ENCODE results near the gene TSC2. TPM values are rescaled to one million over a fixed set of nuclear protein-coding genes. Genes with fewer than 3 reads are reported as not detected.

TSC2 gene
- total and polyA plus RNA-seq, 2 of the 13 experiments (the other 11 are each of a cell fraction or from before 2014, with no cell fraction given), result 19.6 to 40.4 TPM

DNA sequence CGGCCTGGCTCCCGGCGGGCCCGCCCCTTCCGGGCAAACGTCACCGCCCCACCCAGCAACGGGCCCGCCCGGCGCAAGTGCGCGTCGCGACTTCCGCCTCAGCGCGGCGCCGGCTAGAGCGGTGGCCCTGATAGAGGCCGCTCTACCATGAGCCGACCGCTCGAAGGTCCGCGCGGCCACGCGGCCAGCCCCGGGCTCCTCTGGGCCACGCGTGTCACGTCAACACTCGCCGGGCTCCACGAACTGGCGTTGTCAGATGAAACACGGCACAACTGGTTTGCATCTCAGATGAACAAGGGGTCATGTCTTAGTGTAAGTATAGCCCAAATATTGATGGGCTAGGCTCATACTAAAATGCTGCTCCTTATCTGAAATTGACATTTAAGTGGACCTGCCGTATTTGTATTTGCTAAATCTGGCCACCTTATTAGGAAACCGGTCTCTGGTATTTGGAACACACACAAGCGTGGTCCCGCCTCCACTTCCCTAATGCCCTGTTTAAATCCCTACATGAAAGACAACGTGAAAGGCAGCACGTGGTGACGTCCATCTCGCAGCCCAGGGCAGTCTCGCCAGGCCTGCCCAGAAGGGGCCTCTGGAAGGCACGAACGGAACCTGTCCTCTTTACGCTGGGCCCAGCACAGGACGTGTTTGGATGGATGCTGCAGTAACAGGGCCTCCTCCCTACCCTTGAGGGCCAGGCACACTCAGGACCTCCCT, 37.8 kb upstream of the TSC2 start, which contains the start of gene ZNF598 (continued):
- TF ChIP-seq SKI (IDR thresholded peaks at IDR 0.05; ENCODE audit: partially characterized antibody) (no peak), ZNF256 (CRISPR knock-in tag; conservative IDR thresholded peaks at IDR 0.05) (no peak), NR2F1 (CRISPR knock-in tag; IDR thresholded peaks at IDR 0.05) (no peak), KLF12 (CRISPR knock-in tag; IDR thresholded peaks at IDR 0.05; ENCODE audit: borderline replicate concordance) (peak; percentile 71; the same call in 1 of the 2 replicates), ZNF672 (CRISPR knock-in tag; IDR thresholded peaks at IDR 0.05) (no peak), HNF4G (IDR thresholded peaks at IDR 0.05; ENCODE audit: borderline replicate concordance, low read depth, low read length) (no peak), HNF4G (CRISPR knock-in tag; IDR thresholded peaks at IDR 0.05; ENCODE audit: borderline replicate concordance, low read depth) (no peak), CCDC6 (CRISPR knock-in tag; IDR thresholded peaks at IDR 0.05) (no peak), REL (CRISPR knock-in tag; conservative IDR thresholded peaks at IDR 0.05) (0 out of 2 replicates have a peak, but pooled peaks have one; percentile 52), CCAR2 (optimal IDR thresholded peaks at IDR 0.05; ENCODE audit: low read depth, low read length) (no peak), RBM22 (optimal IDR thresholded peaks at IDR 0.05; ENCODE audit: low read length) (peak; percentile 40), ZNF766 (CRISPR knock-in tag; IDR thresholded peaks at IDR 0.05; ENCODE audit: borderline replicate concordance) (no peak; the same call in 1 of the 2 replicates)
- TF ChIP-seq, protein P1, sequence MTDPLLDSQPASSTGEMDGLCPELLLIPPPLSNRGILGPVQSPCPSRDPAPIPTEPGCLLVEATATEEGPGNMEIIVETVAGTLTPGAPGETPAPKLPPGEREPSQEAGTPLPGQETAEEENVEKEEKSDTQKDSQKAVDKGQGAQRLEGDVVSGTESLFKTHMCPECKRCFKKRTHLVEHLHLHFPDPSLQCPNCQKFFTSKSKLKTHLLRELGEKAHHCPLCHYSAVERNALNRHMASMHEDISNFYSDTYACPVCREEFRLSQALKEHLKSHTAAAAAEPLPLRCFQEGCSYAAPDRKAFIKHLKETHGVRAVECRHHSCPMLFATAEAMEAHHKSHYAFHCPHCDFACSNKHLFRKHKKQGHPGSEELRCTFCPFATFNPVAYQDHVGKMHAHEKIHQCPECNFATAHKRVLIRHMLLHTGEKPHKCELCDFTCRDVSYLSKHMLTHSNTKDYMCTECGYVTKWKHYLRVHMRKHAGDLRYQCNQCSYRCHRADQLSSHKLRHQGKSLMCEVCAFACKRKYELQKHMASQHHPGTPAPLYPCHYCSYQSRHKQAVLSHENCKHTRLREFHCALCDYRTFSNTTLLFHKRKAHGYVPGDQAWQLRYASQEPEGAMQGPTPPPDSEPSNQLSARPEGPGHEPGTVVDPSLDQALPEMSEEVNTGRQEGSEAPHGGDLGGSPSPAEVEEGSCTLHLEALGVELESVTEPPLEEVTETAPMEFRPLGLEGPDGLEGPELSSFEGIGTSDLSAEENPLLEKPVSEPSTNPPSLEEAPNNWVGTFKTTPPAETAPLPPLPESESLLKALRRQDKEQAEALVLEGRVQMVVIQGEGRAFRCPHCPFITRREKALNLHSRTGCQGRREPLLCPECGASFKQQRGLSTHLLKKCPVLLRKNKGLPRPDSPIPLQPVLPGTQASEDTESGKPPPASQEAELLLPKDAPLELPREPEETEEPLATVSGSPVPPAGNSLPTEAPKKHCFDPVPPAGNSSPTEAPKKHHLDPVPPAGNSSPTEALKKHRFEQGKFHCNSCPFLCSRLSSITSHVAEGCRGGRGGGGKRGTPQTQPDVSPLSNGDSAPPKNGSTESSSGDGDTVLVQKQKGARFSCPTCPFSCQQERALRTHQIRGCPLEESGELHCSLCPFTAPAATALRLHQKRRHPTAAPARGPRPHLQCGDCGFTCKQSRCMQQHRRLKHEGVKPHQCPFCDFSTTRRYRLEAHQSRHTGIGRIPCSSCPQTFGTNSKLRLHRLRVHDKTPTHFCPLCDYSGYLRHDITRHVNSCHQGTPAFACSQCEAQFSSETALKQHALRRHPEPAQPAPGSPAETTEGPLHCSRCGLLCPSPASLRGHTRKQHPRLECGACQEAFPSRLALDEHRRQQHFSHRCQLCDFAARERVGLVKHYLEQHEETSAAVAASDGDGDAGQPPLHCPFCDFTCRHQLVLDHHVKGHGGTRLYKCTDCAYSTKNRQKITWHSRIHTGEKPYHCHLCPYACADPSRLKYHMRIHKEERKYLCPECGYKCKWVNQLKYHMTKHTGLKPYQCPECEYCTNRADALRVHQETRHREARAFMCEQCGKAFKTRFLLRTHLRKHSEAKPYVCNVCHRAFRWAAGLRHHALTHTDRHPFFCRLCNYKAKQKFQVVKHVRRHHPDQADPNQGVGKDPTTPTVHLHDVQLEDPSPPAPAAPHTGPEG (CRISPR knock-in tag; IDR thresholded peaks at IDR 0.05), result no peak
- TF ChIP-seq, protein P2, sequence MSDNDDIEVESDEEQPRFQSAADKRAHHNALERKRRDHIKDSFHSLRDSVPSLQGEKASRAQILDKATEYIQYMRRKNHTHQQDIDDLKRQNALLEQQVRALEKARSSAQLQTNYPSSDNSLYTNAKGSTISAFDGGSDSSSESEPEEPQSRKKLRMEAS (IDR thresholded peaks at IDR 0.05), result peak; percentile 92
- TF ChIP-seq, protein P3, sequence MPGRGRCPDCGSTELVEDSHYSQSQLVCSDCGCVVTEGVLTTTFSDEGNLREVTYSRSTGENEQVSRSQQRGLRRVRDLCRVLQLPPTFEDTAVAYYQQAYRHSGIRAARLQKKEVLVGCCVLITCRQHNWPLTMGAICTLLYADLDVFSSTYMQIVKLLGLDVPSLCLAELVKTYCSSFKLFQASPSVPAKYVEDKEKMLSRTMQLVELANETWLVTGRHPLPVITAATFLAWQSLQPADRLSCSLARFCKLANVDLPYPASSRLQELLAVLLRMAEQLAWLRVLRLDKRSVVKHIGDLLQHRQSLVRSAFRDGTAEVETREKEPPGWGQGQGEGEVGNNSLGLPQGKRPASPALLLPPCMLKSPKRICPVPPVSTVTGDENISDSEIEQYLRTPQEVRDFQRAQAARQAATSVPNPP (CRISPR knock-in tag; IDR thresholded peaks at IDR 0.05), result no peak
- TF ChIP-seq, protein P4, sequence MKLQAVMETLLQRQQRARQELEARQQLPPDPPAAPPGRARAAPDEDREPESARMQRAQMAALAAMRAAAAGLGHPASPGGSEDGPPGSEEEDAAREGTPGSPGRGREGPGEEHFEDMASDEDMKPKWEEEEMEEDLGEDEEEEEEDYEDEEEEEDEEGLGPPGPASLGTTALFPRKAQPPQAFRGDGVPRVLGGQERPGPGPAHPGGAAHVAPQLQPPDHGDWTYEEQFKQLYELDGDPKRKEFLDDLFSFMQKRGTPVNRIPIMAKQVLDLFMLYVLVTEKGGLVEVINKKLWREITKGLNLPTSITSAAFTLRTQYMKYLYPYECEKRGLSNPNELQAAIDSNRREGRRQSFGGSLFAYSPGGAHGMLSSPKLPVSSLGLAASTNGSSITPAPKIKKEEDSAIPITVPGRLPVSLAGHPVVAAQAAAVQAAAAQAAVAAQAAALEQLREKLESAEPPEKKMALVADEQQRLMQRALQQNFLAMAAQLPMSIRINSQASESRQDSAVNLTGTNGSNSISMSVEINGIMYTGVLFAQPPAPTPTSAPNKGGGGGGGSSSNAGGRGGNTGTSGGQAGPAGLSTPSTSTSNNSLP (IDR thresholded peaks at IDR 0.05; ENCODE audit: low read depth, low read length), result no peak
- TF ChIP-seq, protein P5, sequence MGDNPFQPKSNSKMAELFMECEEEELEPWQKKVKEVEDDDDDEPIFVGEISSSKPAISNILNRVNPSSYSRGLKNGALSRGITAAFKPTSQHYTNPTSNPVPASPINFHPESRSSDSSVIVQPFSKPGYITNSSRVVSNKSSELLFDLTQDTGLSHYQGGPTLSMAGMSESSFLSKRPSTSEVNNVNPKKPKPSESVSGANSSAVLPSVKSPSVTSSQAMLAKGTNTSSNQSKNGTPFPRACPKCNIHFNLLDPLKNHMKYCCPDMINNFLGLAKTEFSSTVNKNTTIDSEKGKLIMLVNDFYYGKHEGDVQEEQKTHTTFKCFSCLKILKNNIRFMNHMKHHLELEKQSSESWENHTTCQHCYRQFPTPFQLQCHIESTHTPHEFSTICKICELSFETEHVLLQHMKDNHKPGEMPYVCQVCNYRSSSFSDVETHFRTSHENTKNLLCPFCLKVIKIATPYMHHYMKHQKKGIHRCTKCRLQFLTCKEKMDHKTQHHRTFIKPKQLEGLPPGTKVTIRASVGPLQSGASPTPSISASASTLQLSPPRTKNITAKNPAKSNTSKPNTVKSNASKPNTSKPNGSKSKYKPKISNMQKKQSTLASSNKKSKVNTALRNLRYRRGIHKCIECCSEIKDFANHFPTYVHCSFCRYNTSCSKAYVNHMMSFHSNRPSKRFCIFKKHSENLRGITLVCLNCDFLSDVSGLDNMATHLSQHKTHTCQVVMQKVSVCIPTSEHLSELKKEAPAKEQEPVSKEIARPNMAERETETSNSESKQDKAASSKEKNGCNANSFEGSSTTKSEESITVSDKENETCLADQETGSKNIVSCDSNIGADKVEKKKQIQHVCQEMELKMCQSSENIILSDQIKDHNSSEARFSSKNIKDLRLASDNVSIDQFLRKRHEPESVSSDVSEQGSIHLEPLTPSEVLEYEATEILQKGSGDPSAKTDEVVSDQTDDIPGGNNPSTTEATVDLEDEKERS (CRISPR knock-in tag; IDR thresholded peaks at IDR 0.05), result peak; percentile 74
